GM12892 (cell line): ENCODE data around the gene SERGEF.
A peak's percentile ranks its signal among the peaks of the same experiment; 100 is the strongest.

Experiments
- DNase-seq: peaks from one replicate; pipeline ENCODE4 v3.0.0; 2011; ENCODE audit not compliant: insufficient read length
- FAIRE-seq: peaks from 2 replicates; lab custom pipeline; 2011; peaks lifted over from hg19 to GRCh38; lab: Jason Lieb, UNC
- POLR2A ChIP-seq: IDR thresholded peaks from 2 replicates; pipeline ENCODE4 v1.6.1; 2011; ENCODE audit warnings: low read depth, low read length, control low read depth
- POLR2AphosphoS5 ChIP-seq: IDR thresholded peaks from 2 replicates; pipeline ENCODE4 v1.6.1; 2011; ENCODE audit warnings: low read depth, low read length, control low read depth
- TAF1 ChIP-seq: IDR thresholded peaks from 2 replicates; pipeline ENCODE4 v1.6.1; 2011; ENCODE audit warnings: low read depth, mild to moderate bottlenecking, control low read depth, low read length, borderline replicate concordance

Gene SERGEF

GRCh38 chr11:17934194-17934593, 78.7 kb downstream of the SERGEF start:
- TF ChIP-seq TAF1 (no peak), POLR2AphosphoS5 (no peak), POLR2A (no peak)
- DNase-seq: no peak
- FAIRE-seq: no peak

GRCh38 chr11:17933708-17934107, 79.1 kb downstream of the SERGEF start:
- no peak for TF ChIP-seq TAF1
- no peak for TF ChIP-seq POLR2A
- no peak for TF ChIP-seq POLR2AphosphoS5
- no peak for DNase-seq
- no peak for FAIRE-seq

- no peak for TF ChIP-seq POLR2AphosphoS5
- TF ChIP-seq TAF1: no peak
- no peak for TF ChIP-seq POLR2A
- DNase-seq (no peak), FAIRE-seq (no peak)
These were observed 80.4 kb downstream of the SERGEF start for GRCh38 chr11:17932472-17932871.

GRCh38 chr11:17931595-17931994, 81.3 kb downstream of the SERGEF start:
- FAIRE-seq (no peak), DNase-seq (no peak)
- TF ChIP-seq POLR2AphosphoS5: no peak
- no peak for TF ChIP-seq POLR2A
- TF ChIP-seq TAF1: no peak

GRCh38 chr11:17930544-17931125, 82.2 kb downstream of the SERGEF start:
- no peak for DNase-seq
- peak; percentile 79 for FAIRE-seq
- TF ChIP-seq POLR2A (no peak), POLR2AphosphoS5 (no peak), TAF1 (no peak)

- DNase-seq (no peak), FAIRE-seq (no peak)
- TF ChIP-seq POLR2A: no peak
These were observed 83.7 kb downstream of the SERGEF start for GRCh38 chr11:17929171-17929570.

GRCh38 chr11:17927681-17928343, 85.0 kb downstream of the SERGEF start:
- no peak for TF ChIP-seq POLR2A
- no peak for TF ChIP-seq TAF1
- no peak for TF ChIP-seq POLR2AphosphoS5
- no peak for FAIRE-seq
- no peak for DNase-seq

GRCh38 chr11:17927041-17927440, 85.8 kb downstream of the SERGEF start:
- no peak for FAIRE-seq
- DNase-seq: no peak
- no peak for TF ChIP-seq TAF1
- TF ChIP-seq POLR2AphosphoS5: no peak
- no peak for TF ChIP-seq POLR2A

- no peak for DNase-seq
- FAIRE-seq: no peak
- no peak for TF ChIP-seq POLR2AphosphoS5
- TF ChIP-seq POLR2A: no peak
- no peak for TF ChIP-seq TAF1
These were observed 88.1 kb downstream of the SERGEF start for GRCh38 chr11:17924713-17925112.

- TF ChIP-seq POLR2A (no peak), TAF1 (no peak), POLR2AphosphoS5 (no peak)
- DNase-seq: no peak
- no peak for FAIRE-seq
These were observed 89.6 kb downstream of the SERGEF start for GRCh38 chr11:17923217-17923616.

- FAIRE-seq: no peak
These were observed 90.4 kb downstream of the SERGEF start for GRCh38 chr11:17922416-17922788.

More at GRCh38 chr11:17922416-17922788, 90.4 kb downstream of the SERGEF start:
- no peak for DNase-seq
- TF ChIP-seq TAF1 (no peak), POLR2A (no peak), POLR2AphosphoS5 (no peak)
